HG02852 (cell line): ENCODE measurements around the gene CALR.
"Not testable (repeated sequence)": the region's sequence is repeated elsewhere in the genome, so short reads cannot be mapped to it uniquely, and the experiment has no call there.

Experiments used
- ATAC-seq: cut with Tn5 transposase; IDR thresholded peaks from one replicate; pipeline ENCODE4 v1.9.1; 2021; ENCODE audit warnings: mild to moderate bottlenecking, moderate library complexity; ENCODE audit not compliant: unreplicated experiment

CALR gene

DNA sequence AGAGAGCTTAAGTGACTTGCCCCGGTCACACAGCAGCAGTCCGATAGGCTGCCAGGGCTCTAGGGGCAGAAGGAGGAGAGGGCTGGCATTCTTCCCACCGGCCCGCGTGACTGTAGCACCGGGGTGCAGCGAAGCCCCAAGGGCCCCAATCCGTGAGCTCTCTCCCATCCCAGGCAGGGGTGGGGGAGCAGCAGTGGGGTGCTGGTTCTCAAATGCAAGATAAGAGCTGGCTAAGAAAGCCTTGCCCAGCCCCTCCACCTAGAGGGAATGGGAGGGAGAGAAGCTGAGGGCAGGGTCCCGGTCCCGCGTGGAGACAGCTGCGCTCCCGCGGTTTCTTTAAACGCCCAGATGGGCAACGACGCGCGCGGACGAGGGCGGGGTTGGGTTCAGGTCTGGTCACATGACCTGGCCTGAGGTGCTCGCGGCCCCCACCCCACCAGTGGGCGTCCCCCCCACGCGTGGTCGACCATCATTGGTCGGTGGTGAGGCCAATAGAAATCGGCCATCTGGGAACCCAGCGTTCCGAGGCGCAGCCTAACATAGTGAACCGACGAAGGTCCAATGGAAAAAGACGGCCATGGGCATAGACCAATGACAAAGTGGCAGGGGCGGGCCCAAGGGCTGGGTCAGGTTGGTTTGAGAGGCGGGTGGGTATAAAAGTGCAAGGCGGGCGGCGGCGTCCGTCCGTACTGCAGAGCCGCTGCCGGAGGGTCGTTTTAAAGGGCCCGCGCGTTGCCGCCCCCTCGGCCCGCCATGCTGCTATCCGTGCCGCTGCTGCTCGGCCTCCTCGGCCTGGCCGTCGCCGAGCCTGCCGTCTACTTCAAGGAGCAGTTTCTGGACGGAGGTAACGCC, at the start of gene CALR:
Gene CALR (plus strand): TSS at position 683 of the 852 bp plus-strand sequence. CDS start 71 bp downstream, at position 754.
- ATAC-seq, result peak; percentile 79

DNA sequence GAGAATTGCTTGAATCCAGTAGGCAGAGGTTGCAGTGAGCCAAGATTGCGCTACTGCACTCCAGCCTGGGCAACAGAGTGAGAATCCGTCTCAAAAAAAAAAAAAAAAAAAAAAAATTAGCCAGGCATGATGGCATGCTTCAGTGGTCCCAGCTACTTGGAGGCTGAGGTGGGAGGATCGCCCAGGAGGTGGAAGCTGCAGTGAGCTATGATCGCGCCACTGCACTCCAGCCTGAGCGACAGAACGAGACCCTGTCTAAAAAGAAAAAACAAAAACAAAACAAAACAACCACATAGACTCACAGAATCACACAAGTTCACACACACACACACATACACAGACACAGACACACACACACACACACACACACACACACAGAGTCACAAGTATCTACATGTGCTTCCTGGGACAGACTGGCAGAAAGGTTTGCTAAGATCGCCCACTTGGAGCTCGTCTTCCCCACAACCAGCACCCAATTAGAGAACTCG, 48.1 kb upstream of the CALR start:
- not testable (repeated sequence) for ATAC-seq

DNA sequence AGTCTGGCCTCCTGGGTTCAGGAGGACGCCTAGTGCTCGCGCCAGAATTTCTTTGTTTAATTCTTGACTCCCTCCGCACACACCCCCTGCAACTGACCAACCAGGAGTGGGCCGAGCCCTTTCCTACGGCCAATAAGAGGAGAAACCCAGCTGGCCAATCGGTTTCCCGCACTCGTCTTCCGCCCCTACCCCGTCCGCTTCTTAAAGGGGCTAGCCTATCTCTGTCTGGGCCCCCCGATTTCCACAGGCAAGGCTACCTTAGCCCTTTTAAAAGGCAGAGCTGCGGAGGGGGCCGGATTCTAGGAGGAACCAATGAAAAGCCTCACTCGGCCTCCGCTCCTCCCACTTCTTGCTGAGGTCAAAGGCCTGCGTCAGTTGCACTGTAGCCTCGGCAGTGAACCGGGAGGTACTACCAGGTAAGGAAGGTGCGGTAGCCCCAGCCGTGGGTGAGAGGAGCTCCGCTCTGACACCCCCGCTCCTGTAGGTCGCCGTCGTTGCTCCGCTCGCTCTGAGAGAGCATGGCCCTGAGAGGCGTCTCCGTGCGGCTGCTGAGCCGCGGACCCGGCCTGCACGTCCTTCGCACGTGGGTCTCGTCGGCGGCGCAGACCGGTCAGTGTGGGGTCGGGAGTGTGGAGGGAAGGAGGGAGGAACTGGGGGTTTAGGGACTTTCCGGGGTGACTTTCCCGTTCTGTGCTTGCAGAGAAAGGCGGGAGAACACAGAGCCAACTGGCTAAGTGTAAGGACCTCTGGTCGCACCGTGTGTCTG, 47.4 kb upstream of the CALR start, which contains the start of gene GCDH:
Gene GCDH (plus strand): TSS at position 374 of the 766 bp plus-strand sequence. CDS start 145 bp downstream, at position 519.
- ATAC-seq, result peak; percentile 93

DNA sequence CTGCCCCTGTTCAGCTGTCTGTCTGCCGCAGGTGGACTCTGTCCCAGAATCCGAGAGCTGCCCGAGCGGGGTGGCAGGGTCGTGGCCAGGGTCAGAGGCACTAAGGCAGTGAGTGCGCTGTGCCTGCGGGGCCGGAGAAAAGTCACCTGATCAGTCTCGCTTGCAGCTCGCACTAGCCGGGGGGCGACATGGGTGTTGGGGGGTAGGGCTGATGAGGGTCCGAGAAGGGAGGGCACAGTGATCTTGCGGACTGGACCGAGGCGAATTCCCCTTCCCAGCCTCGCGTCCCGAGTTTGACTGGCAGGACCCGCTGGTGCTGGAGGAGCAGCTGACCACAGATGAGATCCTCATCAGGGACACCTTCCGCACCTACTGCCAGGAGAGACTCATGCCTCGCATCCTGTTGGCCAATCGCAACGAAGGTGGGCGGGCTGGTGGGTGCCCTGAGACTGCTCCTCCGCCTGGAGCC, 46.8 kb upstream of the CALR start:
- ATAC-seq, result no peak

DNA sequence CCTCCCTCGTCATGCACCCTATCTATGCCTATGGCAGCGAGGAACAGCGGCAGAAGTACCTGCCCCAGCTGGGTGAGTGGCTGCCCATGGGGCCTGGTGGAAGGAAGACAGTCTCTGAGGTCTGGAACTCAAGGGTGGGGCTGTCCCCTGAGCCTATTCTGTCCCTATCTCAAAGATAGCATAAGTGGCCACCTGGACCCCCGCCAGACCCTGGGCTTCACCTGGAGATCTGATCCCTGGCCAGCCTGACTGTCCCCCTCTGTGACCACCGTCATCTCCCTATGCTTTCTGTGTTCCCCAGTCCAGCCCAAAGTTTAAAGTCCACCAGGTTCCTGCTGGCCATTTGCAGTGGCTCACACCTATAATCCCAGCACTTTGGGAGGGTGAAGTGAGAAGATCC, 44.8 kb upstream of the CALR start:
- no peak for ATAC-seq

DNA sequence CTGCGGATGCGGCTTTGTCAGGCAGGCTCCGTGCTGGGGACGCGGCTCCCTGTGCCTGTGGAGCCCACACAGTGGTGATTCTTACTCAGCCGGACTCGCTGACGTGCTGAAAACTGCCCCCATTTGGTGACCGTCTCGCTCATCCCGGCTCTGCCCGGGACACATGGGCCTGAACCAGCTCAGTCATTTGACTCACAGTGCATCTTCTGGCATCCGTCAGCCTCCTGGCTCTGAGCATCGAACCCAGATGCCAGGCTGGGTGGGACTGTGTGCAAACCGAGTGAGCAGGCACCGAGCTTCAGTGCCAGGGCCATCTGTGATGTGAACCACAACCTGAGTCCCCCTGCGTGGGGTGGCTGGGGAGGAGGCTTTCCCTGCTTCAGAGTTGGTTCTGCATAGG, 41.9 kb upstream of the CALR start:
- ATAC-seq, result no peak

DNA sequence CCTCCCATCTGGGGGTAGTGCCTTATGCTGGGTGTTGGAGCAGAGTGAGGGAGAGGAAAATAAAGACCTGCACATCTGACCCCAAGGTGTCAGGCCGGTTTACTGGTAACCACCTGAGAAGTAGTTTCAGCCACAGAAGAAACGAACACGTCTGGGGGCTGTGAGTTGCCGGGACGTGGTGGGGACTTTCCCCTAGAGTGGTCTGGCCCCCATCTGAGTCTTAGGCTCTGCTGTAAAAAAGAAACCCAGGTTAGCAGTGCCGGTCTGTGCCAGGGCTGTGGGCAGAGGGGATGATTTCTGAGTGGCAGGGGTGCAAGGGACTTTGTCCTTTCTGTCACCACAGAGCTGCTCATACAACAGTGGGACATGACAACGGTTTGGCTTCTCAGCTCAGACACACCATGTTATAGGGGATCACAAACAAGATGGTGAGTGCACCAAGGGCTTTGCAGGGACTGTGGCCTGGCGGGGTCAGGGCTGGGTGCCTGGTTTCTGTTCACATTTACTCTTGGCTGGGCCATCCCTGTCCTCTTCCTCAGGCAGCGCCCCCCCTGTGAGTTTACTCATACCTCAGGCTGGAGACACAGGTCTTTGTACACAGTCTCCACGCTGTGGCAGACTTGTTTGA, 38.4 kb upstream of the CALR start:
- peak; percentile 71 for ATAC-seq

DNA sequence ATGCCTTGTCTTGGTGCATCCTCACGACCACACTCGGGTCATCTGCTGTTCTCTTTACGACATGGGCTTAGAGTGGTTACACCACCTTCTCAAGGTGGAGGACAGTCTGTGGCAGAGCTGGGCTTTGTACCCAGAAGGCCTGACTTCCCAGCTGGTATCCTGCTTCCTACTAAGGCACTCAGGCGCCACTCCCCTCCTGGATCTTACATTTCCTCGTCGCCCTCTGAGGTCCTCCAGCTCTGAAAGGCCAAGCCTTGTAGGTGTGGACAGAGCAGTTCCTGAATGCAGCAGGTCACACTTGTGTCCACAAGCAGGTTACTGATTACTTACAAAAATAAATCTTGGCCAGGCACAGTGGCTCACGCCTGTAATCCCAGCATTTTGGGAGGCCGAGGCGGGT, 31.2 kb upstream of the CALR start:
- no peak for ATAC-seq

DNA sequence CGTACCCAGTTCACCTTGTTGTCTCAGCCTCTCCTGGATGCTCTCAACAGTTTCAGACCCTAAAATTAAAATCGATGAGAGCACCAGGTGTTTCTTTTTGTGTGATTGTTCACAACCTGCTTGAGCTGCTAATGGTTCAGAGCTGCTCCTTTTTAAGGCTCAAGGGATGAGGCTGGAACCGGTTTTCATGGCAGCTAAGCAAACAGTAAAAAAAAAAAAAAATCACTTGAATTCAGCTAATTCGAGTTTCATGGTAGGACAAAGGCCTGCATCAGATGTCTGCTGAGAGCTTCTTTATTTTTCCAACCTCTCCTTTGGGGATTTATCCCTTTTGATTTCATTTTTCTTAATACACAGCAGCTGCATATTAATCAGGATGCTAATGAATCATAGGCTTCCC, 25.8 kb upstream of the CALR start:
- no peak for ATAC-seq

DNA sequence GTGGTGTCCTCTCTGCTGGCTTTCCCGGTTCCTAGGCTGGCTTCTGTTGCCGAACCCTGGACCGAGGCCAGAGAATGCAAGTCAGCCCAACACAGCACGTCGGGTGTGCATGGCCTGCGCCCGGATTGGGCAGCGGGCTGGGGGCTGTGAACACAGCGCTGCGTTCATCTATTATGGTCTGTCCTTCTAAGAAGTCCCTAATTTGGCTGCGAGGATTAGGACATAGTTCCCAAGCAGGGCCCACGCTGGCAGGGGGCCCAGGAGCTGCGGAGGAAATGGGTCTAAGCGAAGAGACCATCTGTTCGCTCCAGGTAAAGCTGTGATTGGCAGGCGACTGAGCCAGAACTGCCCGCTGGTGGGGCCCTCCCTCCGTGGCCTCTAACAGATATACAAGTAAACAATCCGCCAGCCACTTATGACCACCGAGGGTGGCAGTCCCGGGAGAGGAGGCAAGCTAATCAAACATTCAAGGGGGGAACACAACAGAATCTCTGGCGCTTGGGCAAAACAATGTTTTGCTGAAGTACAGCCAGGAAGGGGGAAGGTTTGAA, 25.3 kb upstream of the CALR start:
- no peak for ATAC-seq

DNA sequence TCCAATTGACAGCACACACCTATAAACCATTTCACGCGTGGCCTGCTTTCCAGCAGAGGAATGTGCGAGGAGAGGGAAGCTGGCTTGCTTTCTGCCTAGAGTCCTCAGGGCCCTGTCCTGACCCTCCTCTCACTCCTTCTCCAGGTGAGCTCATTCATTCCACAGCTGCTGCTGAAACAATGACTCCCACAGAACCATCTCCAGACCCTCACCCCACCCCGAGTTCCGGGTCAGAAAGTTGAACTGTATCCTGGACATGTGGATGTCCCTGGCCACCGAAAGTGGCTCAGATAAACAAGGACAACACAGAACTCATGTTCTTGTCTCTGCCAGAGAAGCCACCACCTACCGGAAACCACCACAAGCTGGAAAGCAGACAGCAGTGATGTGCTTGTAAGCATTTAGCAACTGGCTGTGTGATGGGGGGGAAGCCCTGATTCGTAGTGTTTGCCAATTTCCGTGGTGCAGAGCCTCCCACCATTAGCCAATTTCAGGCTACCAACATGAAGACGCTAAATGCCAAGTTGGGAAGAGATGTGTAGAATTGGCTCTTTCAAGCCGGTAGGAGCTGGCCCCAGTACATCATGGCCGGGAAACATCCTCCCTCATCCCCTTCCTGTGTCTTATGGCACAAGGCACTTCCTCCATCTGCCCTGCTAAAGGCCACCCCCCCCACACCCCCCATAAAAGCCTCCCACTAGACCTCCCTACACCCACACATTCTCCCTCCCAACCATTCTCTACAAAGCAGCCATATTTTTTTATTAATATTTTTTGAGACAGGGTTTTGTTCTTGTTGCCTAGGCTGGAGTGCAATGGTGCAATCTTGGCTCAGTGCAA, 24.3 kb upstream of the CALR start:
- ATAC-seq, result no peak

DNA sequence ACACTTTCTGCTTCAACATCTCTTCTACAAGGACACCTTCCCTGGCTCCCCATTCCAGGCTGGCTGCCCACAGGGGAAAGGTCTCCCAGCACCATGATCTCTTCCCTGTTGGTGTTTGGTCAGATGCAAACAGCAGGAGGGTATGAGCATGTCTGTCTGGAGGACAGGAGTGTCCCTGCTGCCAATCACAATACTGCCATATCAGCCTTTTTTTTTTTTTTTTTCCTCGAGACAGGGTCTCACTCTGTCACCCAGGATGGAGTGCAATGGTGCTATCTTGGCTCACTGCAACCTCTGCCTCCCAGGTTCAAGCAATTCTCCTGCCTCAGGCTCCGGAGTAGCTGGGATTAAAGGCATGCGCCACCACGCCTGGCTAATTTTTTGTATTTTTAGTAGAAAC, 22.5 kb upstream of the CALR start:
- not testable (repeated sequence) for ATAC-seq

DNA sequence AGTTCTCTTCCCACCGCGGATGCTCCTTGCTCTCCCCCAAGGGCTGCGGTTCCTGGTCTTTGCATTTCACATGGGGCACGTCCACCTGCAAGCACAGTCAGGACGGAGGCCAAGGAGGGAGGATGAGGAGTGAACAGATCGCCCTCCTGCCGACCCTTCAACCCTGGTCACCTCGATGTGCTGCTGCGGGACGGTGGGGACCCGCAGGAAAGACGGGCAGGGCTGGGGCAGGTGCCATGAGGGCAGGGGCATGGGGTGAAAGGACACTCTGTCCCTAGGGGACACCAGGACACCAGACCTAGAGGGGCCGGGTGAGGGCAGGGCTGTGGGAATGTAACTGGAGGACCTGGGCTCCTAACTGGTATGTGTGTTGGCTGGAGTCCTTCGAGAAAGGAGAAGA, 20.2 kb upstream of the CALR start:
- ATAC-seq, result no peak

DNA sequence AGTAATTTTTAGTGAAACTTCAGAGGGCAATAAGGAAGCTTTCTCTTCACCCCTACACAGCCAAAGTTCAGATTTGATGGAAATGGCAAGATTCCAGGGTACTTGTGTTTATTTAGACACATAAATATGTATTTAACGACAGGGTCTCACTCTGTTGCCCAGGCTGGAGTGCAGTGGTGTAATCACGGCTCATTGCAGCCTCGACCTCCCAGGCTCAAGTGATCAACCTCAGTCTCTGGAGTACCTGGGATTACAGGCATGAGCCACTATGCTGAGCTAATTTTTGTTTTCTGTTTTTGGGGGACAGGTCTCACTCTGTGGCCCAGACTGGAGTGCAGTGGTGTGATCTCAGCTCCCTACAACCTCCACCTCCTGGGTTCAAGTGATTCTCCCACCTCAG, 17.4 kb upstream of the CALR start:
- no peak for ATAC-seq

DNA sequence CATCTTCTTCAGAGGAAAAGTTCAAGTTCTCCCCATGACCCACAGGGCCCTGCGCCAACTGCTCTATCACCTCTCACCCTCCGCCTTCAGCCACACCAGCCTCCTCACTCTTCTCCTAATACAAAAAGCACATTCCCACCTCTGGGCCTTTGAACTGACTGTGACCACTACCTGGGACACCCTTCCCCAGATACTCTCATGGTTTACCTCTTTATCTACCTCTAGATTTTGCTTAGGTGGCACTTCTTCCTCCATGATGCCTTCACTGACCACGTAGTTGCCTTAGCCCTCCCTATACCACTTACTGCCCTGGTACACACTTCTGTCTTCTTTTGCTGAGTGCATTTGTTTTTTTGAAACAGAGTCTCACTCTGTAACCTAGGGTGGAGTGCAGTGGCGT, 15.4 kb upstream of the CALR start:
- ATAC-seq, result no peak

DNA sequence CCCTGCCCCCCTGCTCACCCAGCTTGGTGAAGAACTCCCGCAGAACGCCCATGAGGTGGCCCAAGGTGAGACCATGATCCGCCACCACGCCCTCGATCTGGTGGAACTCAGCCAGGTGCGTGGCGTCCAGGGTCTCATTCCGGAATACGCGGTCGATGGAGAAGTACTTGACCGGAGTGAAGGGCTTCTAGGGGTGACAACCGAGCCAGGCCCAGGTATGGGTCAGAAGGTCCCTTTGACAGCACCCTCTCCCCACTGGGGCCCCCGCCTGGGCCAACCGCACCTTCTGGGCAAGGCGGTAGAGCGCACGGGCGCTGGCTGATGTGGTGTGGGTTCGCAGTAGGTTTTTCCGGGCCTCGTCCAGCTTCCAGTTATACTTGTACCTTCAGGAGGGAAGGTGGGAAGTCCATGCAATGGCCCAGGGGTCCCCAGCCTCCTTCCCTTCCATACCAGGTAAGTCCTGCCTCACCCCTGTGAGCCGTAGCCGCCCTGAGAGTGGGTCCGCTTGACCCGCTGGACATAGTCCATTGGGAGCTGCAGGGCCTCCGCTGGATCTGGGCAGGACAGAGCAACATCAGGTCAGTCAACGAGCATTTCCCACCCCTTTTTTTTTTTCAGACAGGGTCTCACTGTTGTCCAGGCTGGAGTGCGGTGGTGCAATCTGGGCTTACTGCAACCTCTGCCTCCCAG, 13.6 kb upstream of the CALR start:
- ATAC-seq, result no peak

DNA sequence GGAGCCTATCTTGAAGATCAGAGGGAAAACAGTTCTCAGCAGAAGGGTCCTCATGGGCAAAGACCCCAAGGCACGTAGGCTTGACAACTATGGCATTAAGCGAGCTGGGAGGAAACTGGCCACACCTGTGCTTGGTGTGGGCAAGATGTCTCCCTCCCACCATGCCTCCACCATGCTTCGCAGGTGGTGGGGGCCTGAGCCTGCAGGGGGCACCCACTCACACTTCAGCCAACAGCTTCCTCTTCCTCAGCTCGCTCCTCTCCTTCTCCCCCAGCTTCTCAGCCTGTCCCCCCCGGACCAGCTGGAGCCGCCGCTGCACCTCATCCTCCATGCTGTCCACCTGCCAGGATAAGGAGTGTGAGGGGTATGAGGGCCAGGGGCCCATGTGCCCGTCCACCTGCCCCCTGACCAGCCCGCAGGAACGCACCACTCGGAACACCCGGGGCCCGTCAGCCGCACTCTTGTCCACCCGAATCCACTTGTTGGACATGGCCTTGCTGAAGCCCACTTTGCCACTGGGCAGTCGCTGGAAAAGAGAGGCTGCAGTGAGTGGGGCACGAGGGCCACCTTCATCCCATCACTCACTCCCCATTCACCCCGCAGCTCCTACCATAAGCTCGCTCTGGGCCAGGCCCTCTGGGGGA, 8.3 kb upstream of the CALR start:
- ATAC-seq, result no peak

DNA sequence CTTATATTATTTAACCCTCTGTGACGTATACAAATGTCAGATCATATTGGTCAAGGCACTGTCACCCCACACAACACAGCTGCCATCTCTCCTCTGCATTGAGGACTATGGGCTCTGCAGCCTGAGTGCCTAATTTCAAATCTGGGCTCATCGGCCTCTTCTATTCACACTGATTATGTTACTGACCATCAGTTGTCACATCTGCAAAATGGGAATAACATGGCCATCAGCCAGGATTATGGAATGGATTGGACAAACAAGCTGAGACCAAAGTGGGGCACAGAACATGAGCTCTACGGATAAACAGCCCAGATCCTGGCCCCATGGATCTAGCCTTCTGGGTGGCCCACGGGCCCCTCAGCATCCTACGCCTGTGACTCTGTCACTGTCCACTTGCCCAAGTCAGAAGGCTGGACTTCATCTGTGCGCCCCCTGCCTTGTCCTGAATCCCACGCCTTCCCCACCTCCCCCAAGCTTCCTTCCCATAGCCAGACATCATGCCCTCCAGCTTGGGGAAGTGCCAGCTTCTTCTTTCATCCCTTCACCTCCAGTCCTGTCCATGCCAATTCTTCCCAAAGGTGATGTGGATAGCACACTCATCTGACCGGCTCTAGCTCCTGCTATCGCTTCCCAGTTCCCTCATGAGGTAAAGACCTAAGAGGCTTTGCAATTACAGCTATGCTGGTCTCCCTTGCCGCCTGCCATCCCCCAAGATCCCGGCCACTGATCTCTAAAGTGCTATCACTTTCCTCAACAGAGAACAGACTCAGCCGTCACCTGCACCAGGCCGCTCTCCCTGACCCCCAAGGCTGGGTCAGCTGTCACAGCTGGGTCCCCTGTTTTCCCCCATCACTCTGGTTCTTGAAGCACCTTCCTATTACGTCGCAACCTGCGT, 5.8 kb upstream of the CALR start:
- peak; percentile 19 for ATAC-seq
